CD8-positive, alpha-beta memory T cell (primary cell): Measurements from ENCODE around the gene APOL5. TPM values are rescaled to one million over a fixed set of nuclear protein-coding genes. Genes with fewer than 3 reads are reported as not detected.

Source experiments
- CTCF ChIA-PET: fragments of 350-600 bp; sonication (Branson Sonifier 250); formaldehyde crosslinking; loops from one replicate; lab custom pipeline; 2021; ENCODE audit warnings: antibody characterized with exemption; lab: Charles Lee
- POLR2A ChIA-PET: fragments of 350-600 bp; sonication (Branson Sonifier 250); formaldehyde crosslinking; loops from one replicate; lab custom pipeline; 2021; ENCODE audit warnings: antibody characterized with exemption; lab: Charles Lee
- DNase-seq, 5 donors: peaks; one replicate each; pipeline versions ENCODE4 v3.0.0 to v3.0.0-alpha.2; 2020 to 2022; ENCODE audit warnings: mixed read lengths in 1 of 5
- H3K27ac ChIP-seq: one replicate; pipeline ENCODE4 v1.7.0; 2013; ENCODE audit warnings: low read depth, mild to moderate bottlenecking, low read length, moderate library complexity
- H3K27me3 ChIP-seq: 2 replicates; pipeline ENCODE4 v1.7.0; 2013; ENCODE audit warnings: low read length, mild to moderate bottlenecking; ENCODE audit not compliant: insufficient read depth, poor library complexity, severe bottlenecking
- H3K36me3 ChIP-seq: 2 replicates; pipeline ENCODE4 v1.7.0; 2013; ENCODE audit warnings: mild to moderate bottlenecking, low read length, moderate library complexity; ENCODE audit not compliant: insufficient read depth
- H3K4me1 ChIP-seq: 2 replicates; pipeline ENCODE4 v1.7.0; 2013; ENCODE audit warnings: mild to moderate bottlenecking, low read length, moderate library complexity; ENCODE audit not compliant: insufficient read depth
- H3K4me3 ChIP-seq: 2 replicates; pipeline ENCODE4 v1.7.0; 2013; ENCODE audit warnings: mild to moderate bottlenecking, low read length
- H3K9me3 ChIP-seq: 2 replicates; pipeline ENCODE4 v1.7.0; 2013; ENCODE audit warnings: mild to moderate bottlenecking, low read length
- H3K27ac Mint-ChIP-seq, 8 donors: one replicate each; pipeline ENCODE4 v1.8.0; 2020 to 2021; ENCODE audit warnings: mixed read lengths in 8 of 8, mild to moderate bottlenecking in 6 of 8, inconsistent platforms in 3 of 8, moderate library complexity in 3 of 8
- H3K27me3 Mint-ChIP-seq, 2 donors: one replicate each; pipeline ENCODE4 v1.8.0; 2020 to 2021; ENCODE audit warnings: mixed read lengths in 2 of 2, mild to moderate bottlenecking in 1 of 2, moderate library complexity in 1 of 2
- H3K36me3 Mint-ChIP-seq, 3 donors: one replicate each; pipeline ENCODE4 v1.8.0; 2020 to 2021; ENCODE audit warnings: mixed read lengths in 3 of 3, inconsistent platforms in 1 of 3, mild to moderate bottlenecking in 1 of 3
- H3K4me1 Mint-ChIP-seq, 3 donors: one replicate each; pipeline ENCODE4 v1.8.0; 2020 to 2021; ENCODE audit warnings: mixed read lengths in 3 of 3, inconsistent platforms in 1 of 3, mild to moderate bottlenecking in 1 of 3
- H3K4me3 Mint-ChIP-seq, 7 donors: one replicate each; pipeline ENCODE4 v1.8.0; 2020 to 2021; ENCODE audit warnings: mixed read lengths in 7 of 7, mild to moderate bottlenecking in 6 of 7, moderate library complexity in 4 of 7, inconsistent platforms in 2 of 7
- H3K9me3 Mint-ChIP-seq, 5 donors: one replicate each; pipeline ENCODE4 v1.8.0; 2020 to 2022; ENCODE audit warnings: mixed read lengths in 5 of 5, mild to moderate bottlenecking in 3 of 5, moderate library complexity in 2 of 5, inconsistent platforms in 1 of 5
- polyA plus RNA-seq: library from polyadenylated mRNA; unstranded; fragments of 300-500 nt; fragmentation: Illumina TruSeq; gene quantifications from one replicate; pipeline ENCODE4 v1.2.3, GENCODE V29; 2021
- total RNA-seq, 2 experiments: library from RNA; stranded (reverse); gene quantifications; one replicate each; pipeline ENCODE4 v1.2.3, GENCODE V29; 2021

Gene APOL5
- total and polyA plus RNA-seq, 3 experiments from 2014 or later, result not detected

- ChIA-PET CTCF (no interaction called here), POLR2A (no interaction called here)
- no peak overlapping the region for H3K27ac Mint-ChIP-seq
Measured at GRCh38 chr22:35719212-35719875, 1.7 kb downstream of the APOL5 start.

GRCh38 chr22:35721960-35722359 is 4.3 kb downstream of the APOL5 start:
- H3K9me3 ChIP-seq, result no peaks in the 10 kb centered on the region
- ChIA-PET CTCF (no interaction called here), POLR2A (no interaction called here)
- H3K27me3 ChIP-seq, result no peaks in the 10 kb centered on the region
- H3K27ac ChIP-seq, result no peak overlapping the region
- Mint-ChIP-seq H3K27ac (no peak overlapping the region), H3K4me1 (no peaks in the 10 kb centered on the region), H3K36me3 (no peaks in the 10 kb centered on the region), H3K27me3 (peaks cover under 1% of the 10 kb centered on the region in 2 donors), H3K9me3 (no peaks in the 10 kb centered on the region), H3K4me3 (no peak overlapping the region)
- H3K4me3 ChIP-seq, result no peak overlapping the region
- no peak for DNase-seq
- no peaks in the 10 kb centered on the region for H3K4me1 ChIP-seq
- H3K36me3 ChIP-seq, result no peaks in the 10 kb centered on the region

More at GRCh38 chr22:35719212-35719875, 1.7 kb downstream of the APOL5 start:
- no peaks in the 10 kb centered on the region for H3K27me3 ChIP-seq
- Mint-ChIP-seq H3K4me3 (no peak overlapping the region), H3K27me3 (peaks cover 0 to 15% of the 10 kb centered on the region in 2 donors), H3K4me1 (no peaks in the 10 kb centered on the region), H3K9me3 (no peaks in the 10 kb centered on the region), H3K36me3 (peaks cover 0 to 8% (median 0%) of the 10 kb centered on the region in 3 donors)
- no peak overlapping the region for H3K27ac ChIP-seq
- DNase-seq, result no peak
- H3K9me3 ChIP-seq, result no peaks in the 10 kb centered on the region
- no peak overlapping the region for H3K4me3 ChIP-seq
- no peaks in the 10 kb centered on the region for H3K4me1 ChIP-seq
- no peaks in the 10 kb centered on the region for H3K36me3 ChIP-seq

GRCh38 chr22:35725521-35725920 is 7.8 kb downstream of the APOL5 start:
- H3K4me1 ChIP-seq, result no peaks in the 10 kb centered on the region
- H3K4me3 ChIP-seq, result no peak overlapping the region
- POLR2A ChIA-PET, result interaction anchor here (0.7 kb wide), 1 partner anchor 10 kb away, joined by 3 read pairs; no protein-coding TSS in a partner anchor
- H3K4me3 Mint-ChIP-seq, result no peak overlapping the region
- no peak overlapping the region for H3K27ac ChIP-seq
- DNase-seq, result no peak
- no peaks in the 10 kb centered on the region for H3K4me1 Mint-ChIP-seq
- H3K27ac Mint-ChIP-seq, result no peak overlapping the region
- H3K36me3 ChIP-seq, result no peaks in the 10 kb centered on the region
- no peaks in the 10 kb centered on the region for H3K9me3 Mint-ChIP-seq
- no peaks in the 10 kb centered on the region for H3K27me3 ChIP-seq
- CTCF ChIA-PET, result no interaction called here
- no peaks in the 10 kb centered on the region for H3K9me3 ChIP-seq
- H3K27me3 Mint-ChIP-seq, result peaks cover 7% of the 10 kb centered on the region in 2 donors
- H3K36me3 Mint-ChIP-seq, result no peaks in the 10 kb centered on the region

- Mint-ChIP-seq H3K4me1 (no peaks in the 10 kb centered on the region), H3K4me3 (no peak overlapping the region), H3K36me3 (no peaks in the 10 kb centered on the region), H3K27ac (no peak overlapping the region), H3K9me3 (no peaks in the 10 kb centered on the region), H3K27me3 (peaks cover 9 to 13% of the 10 kb centered on the region in 2 donors)
- Histone ChIP-seq H3K4me1 (no peaks in the 10 kb centered on the region), H3K27ac (no peak overlapping the region), H3K9me3 (no peaks in the 10 kb centered on the region), H3K4me3 (no peak overlapping the region), H3K36me3 (no peaks in the 10 kb centered on the region), H3K27me3 (no peaks in the 10 kb centered on the region)
- ChIA-PET CTCF (no interaction called here), POLR2A (no interaction called here)
- no peak for DNase-seq
Measured at GRCh38 chr22:35726398-35726797, 8.7 kb downstream of the APOL5 start.

GRCh38 chr22:35726933-35727332 is 9.3 kb downstream of the APOL5 start:
- H3K36me3 Mint-ChIP-seq, result no peaks in the 10 kb centered on the region
- DNase-seq, result no peak
- Histone ChIP-seq H3K9me3 (no peaks in the 10 kb centered on the region), H3K27me3 (no peaks in the 10 kb centered on the region), H3K36me3 (no peaks in the 10 kb centered on the region), H3K4me1 (no peaks in the 10 kb centered on the region), H3K4me3 (no peak overlapping the region), H3K27ac (no peak overlapping the region)
- H3K9me3 Mint-ChIP-seq, result no peaks in the 10 kb centered on the region
- POLR2A ChIA-PET, result no interaction called here
- no peak overlapping the region for H3K4me3 Mint-ChIP-seq
- H3K27ac Mint-ChIP-seq, result no peak overlapping the region
- CTCF ChIA-PET, result no interaction called here
- H3K4me1 Mint-ChIP-seq, result no peaks in the 10 kb centered on the region
- H3K27me3 Mint-ChIP-seq, result peaks cover 9 to 19% of the 10 kb centered on the region in 2 donors

- H3K36me3 Mint-ChIP-seq, result no peaks in the 10 kb centered on the region
- Histone ChIP-seq H3K4me3 (no peak overlapping the region), H3K27me3 (no peaks in the 10 kb centered on the region), H3K27ac (no peak overlapping the region), H3K9me3 (no peaks in the 10 kb centered on the region), H3K4me1 (no peaks in the 10 kb centered on the region), H3K36me3 (no peaks in the 10 kb centered on the region)
- CTCF ChIA-PET, result no interaction called here
- no peak for DNase-seq
- H3K9me3 Mint-ChIP-seq, result no peaks in the 10 kb centered on the region
- no peak overlapping the region for H3K27ac Mint-ChIP-seq
- no peak overlapping the region for H3K4me3 Mint-ChIP-seq
- peaks cover 11 to 23% of the 10 kb centered on the region in 2 donors for H3K27me3 Mint-ChIP-seq
- POLR2A ChIA-PET, result no interaction called here
- no peaks in the 10 kb centered on the region for H3K4me1 Mint-ChIP-seq
Measured at GRCh38 chr22:35727436-35727835, 9.8 kb downstream of the APOL5 start.

- Histone ChIP-seq H3K27me3 (no peaks in the 10 kb centered on the region), H3K9me3 (no peaks in the 10 kb centered on the region), H3K36me3 (no peaks in the 10 kb centered on the region), H3K27ac (no peak overlapping the region), H3K4me3 (no peak overlapping the region), H3K4me1 (no peaks in the 10 kb centered on the region)
- DNase-seq, result no peak
- Mint-ChIP-seq H3K36me3 (no peaks in the 10 kb centered on the region), H3K27me3 (peaks cover 11 to 23% of the 10 kb centered on the region in 2 donors), H3K4me1 (no peaks in the 10 kb centered on the region), H3K9me3 (no peaks in the 10 kb centered on the region), H3K27ac (no peak overlapping the region), H3K4me3 (no peak overlapping the region)
- POLR2A ChIA-PET, result no interaction called here
- CTCF ChIA-PET, result no interaction called here
Measured at GRCh38 chr22:35728639-35729308, 11.1 kb downstream of the APOL5 start.

- Mint-ChIP-seq H3K4me3 (no peak overlapping the region), H3K27ac (peak overlapping the region in 1 of 8 donors; percentile 90), H3K9me3 (no peaks in the 10 kb centered on the region), H3K4me1 (no peaks in the 10 kb centered on the region), H3K36me3 (no peaks in the 10 kb centered on the region), H3K27me3 (peaks cover 11 to 23% of the 10 kb centered on the region in 2 donors)
- Histone ChIP-seq H3K27me3 (no peaks in the 10 kb centered on the region), H3K4me1 (no peaks in the 10 kb centered on the region), H3K36me3 (no peaks in the 10 kb centered on the region), H3K4me3 (no peak overlapping the region), H3K27ac (no peak overlapping the region), H3K9me3 (no peaks in the 10 kb centered on the region)
- DNase-seq, result no peak
- ChIA-PET CTCF (no interaction called here), POLR2A (no interaction called here)
Measured at GRCh38 chr22:35729309-35729698, 11.6 kb downstream of the APOL5 start.
